Testis (tissue), 2 donors: ENCODE data around the gene SPI1.

Source experiments
- POLR2A ChIP-seq: fragments of 450-650 bp; IDR thresholded peaks from one replicate; pipeline ENCODE4 v1.6.1; 2017; ENCODE audit warnings: antibody characterized with exemption, mild to moderate bottlenecking, moderate library complexity
- TF ChIP-seq, protein P1 (sequence below), 3 experiments: fragments of 450-650 bp in 2 of 3; fragments of 200-600 bp in 1 of 3; sonication (generic) in 1 of 3; IDR thresholded peaks; one replicate each; pipeline ENCODE4 v1.5.1; 2016 to 2019; ENCODE audit warnings: antibody characterized with exemption in 3 of 3, mild to moderate bottlenecking in 2 of 3, moderate library complexity in 1 of 3

DNA sequence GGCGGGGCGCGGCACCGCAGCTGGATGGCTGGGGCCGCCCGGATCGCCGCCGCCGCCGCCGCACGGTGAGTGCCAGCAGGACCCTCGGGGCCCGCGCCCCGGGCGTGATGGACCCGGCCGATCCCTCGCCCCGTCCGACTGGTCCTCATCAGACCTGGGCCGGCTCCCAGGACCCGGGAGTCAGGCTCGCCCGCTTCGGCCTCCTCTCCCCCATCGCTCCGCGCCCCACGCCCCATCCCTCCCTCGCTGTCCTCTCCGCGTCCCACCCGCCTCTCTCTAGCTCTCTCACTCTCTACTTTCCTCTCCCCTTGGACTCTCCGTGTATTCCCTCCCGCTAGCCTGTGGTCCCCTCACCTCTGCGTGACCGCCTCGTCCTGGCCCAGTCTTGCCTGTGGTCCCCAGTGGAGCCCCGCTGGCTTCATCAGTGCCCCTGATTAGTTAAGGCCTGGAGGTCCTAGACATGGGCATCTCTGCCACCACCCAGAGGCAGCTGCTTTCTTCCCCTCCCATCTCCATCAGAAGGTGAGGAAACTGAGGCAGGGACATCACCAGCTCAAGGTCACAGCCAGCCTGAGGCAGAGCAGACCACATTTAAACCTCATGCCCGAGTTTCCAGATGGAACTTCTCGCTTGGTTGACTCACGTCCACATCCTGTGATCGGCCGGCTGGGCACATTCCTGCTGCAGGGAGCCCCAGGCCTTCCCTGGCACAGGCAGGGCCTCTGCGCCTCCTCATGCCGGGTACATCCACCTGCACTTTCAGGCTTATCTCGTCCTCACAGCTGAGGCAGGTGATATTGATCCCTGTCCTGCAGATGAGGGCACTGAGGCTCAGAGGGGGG is 30.5 kb upstream of the SPI1 start:
- TF ChIP-seq, protein P1, sequence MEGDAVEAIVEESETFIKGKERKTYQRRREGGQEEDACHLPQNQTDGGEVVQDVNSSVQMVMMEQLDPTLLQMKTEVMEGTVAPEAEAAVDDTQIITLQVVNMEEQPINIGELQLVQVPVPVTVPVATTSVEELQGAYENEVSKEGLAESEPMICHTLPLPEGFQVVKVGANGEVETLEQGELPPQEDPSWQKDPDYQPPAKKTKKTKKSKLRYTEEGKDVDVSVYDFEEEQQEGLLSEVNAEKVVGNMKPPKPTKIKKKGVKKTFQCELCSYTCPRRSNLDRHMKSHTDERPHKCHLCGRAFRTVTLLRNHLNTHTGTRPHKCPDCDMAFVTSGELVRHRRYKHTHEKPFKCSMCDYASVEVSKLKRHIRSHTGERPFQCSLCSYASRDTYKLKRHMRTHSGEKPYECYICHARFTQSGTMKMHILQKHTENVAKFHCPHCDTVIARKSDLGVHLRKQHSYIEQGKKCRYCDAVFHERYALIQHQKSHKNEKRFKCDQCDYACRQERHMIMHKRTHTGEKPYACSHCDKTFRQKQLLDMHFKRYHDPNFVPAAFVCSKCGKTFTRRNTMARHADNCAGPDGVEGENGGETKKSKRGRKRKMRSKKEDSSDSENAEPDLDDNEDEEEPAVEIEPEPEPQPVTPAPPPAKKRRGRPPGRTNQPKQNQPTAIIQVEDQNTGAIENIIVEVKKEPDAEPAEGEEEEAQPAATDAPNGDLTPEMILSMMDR (IDR thresholded peaks at IDR 0.05): no peak
- TF ChIP-seq POLR2A: no peak
